Stomach (tissue), 9 donors: Measurements from ENCODE around the gene CACNA2D3. TPM values are rescaled to one million over a fixed set of nuclear protein-coding genes. Genes with fewer than 3 reads are reported as not detected.

Experiments
- DNase-seq, 2 donors: peaks; one replicate each; pipeline versions ENCODE4 v3.0.0 to v3.0.0-alpha.2; 2013 to 2019
- H3K27ac ChIP-seq, 5 donors: fragments of 200-600 bp in 4 of 5; sonication (generic) in 4 of 5; one replicate each; pipeline ENCODE4 v1.5.1; 2013 to 2019; ENCODE audit warnings: mild to moderate bottlenecking in 1 of 5, moderate library complexity in 1 of 5
- H3K27me3 ChIP-seq, 3 donors: fragments of 200-600 bp; sonication (generic); one replicate each; pipeline ENCODE4 v1.5.1; 2017 to 2019; ENCODE audit warnings: mixed run types in 1 of 3
- H3K36me3 ChIP-seq, 4 donors: fragments of 200-600 bp; sonication (generic); 1 replicate in 3 of 4; 2 replicates in 1 of 4; pipeline ENCODE4 v1.5.1; 2016 to 2019
- H3K4me1 ChIP-seq, 4 donors: fragments of 200-600 bp; sonication (generic); one replicate each; pipeline ENCODE4 v1.5.1; 2016 to 2019
- H3K4me3 ChIP-seq, 4 donors: fragments of 200-600 bp; sonication (generic) in 3 of 4; one replicate each; pipeline ENCODE4 v1.5.1; 2016 to 2019; ENCODE audit warnings: mild to moderate bottlenecking in 1 of 4
- H3K9me3 ChIP-seq, 4 donors: fragments of 200-600 bp; sonication (generic); one replicate each; pipeline ENCODE4 v1.5.1; 2016 to 2019
- CTCF ChIP-seq, 7 experiments: fragments of 450-650 bp in 4 of 7; fragments of 200-600 bp in 3 of 7; sonication (generic) in 3 of 7; IDR thresholded peaks; one replicate each; pipeline ENCODE4 v1.5.1; 2016 to 2019; ENCODE audit warnings: antibody characterized with exemption in 7 of 7, control low read depth in 2 of 7, mild to moderate bottlenecking in 1 of 7
- EP300 ChIP-seq: sonication (generic); formaldehyde crosslinking; IDR thresholded peaks from one replicate; pipeline ENCODE4 v1.6.1; 2017; ENCODE audit warnings: antibody characterized with exemption
- POLR2A ChIP-seq, 4 donors: fragments of 450-650 bp; IDR thresholded peaks; one replicate each; pipeline ENCODE4 v1.6.1; 2016; ENCODE audit warnings: antibody characterized with exemption in 4 of 4, control low read depth in 2 of 4, mild to moderate bottlenecking in 1 of 4, moderate library complexity in 1 of 4
- POLR2AphosphoS5 ChIP-seq, 3 donors: sonication (generic); formaldehyde crosslinking; IDR thresholded peaks; one replicate each; pipeline ENCODE4 v1.6.1; 2016; ENCODE audit warnings: antibody characterized with exemption in 3 of 3
- WGBS, 5 donors: extraction: QIAGEN DNeasy Blood & Tissue Kit in 3 of 5; methylation state at CpG; one replicate each; pipeline versions ENCODE4 v1.1.5 to v1.1.7; 2013 to 2018; 5-methylcytosine and 5-hydroxymethylcytosine counted together
- intact Hi-C: fragments of 100-400 bp; cut with DNase I; formaldehyde crosslinking; loops from one replicate; pipeline ENCODE4 v1.15.1; 2023; ENCODE audit warnings: low total_unique reads
- polyA plus RNA-seq, 3 donors: library from polyadenylated mRNA; stranded (reverse); fragments of 200-250 nt; gene quantifications; one replicate each; pipeline ENCODE4 v1.2.3, GENCODE V29; 2013
- total RNA-seq, 5 donors: library from RNA; depleted of rRNA; stranded (reverse); fragments of >200 nt; gene quantifications; one replicate each; pipeline versions ENCODE4 v1.1.0 to v1.2.3, GENCODE V29; 2014 to 2016
- donor health status: healthy with polysubstance abuse.
- donor health status: Bipolar disorder and iron deficiency.
- donor health status: healthy.

Gene CACNA2D3
- total and polyA plus RNA-seq, 8 donors = 0.56 to 54.0 (median 2.9) TPM; not detected in 1

DNA sequence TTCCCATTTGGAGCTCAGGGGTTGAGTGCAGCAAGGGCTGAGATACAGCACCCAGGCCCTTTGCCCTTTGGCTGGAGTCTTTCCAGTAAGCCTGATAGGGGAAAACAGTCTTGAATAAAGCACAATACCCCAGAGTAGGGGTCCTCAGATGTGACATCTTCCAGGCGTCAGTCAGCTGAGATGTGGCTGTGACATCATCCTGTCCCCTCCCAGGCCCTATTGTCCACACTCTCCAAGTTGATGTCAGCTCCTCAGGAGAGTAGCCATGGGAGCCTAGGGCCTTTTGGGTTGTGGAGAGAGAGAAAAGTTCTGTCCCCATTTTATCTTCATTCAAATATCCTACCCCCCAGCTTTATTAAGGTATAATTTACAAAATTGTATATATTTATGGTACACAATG is 92.5 kb downstream of the CACNA2D3 start:
- TF ChIP-seq POLR2AphosphoS5 (IDR thresholded peaks at IDR 0.05) (no peak), CTCF (IDR thresholded peaks at IDR 0.05) (no peak), POLR2A (IDR thresholded peaks at IDR 0.05) (no peak), EP300 (no peak)
- DNase-seq = no peak
- Histone ChIP-seq H3K36me3 (no peaks in the 10 kb centered on the region), H3K9me3 (no peaks in the 10 kb centered on the region), H3K4me1 (peaks cover 0 to 13% (median 2%) of the 10 kb centered on the region in 4 donors), H3K4me3 (no peak overlapping the region), H3K27me3 (no peaks in the 10 kb centered on the region), H3K27ac (no peak overlapping the region)
- WGBS, 5 donors = 78 to 95% (median 87%) methylated on average over 1 of the region's 1 CpG
- intact Hi-C loops = no loop called here

GRCh38 chr3:54215521-54215920 is 93.2 kb downstream of the CACNA2D3 start:
- H3K4me3 ChIP-seq = no peak overlapping the region
- H3K36me3 ChIP-seq = no peaks in the 10 kb centered on the region
- 67 to 81% (median 72%) methylated on average over 5 of the region's 5 CpGs for WGBS, 5 donors
- intact Hi-C loops = no loop called here
- H3K27me3 ChIP-seq = no peaks in the 10 kb centered on the region
- no peaks in the 10 kb centered on the region for H3K9me3 ChIP-seq
- no peak overlapping the region for H3K27ac ChIP-seq
- no peak for DNase-seq
- peaks cover 0 to 13% (median 2%) of the 10 kb centered on the region in 4 donors for H3K4me1 ChIP-seq
- TF ChIP-seq POLR2AphosphoS5 (IDR thresholded peaks at IDR 0.05) (no peak), EP300 (no peak), POLR2A (IDR thresholded peaks at IDR 0.05) (no peak), CTCF (IDR thresholded peaks at IDR 0.05) (no peak)

DNA sequence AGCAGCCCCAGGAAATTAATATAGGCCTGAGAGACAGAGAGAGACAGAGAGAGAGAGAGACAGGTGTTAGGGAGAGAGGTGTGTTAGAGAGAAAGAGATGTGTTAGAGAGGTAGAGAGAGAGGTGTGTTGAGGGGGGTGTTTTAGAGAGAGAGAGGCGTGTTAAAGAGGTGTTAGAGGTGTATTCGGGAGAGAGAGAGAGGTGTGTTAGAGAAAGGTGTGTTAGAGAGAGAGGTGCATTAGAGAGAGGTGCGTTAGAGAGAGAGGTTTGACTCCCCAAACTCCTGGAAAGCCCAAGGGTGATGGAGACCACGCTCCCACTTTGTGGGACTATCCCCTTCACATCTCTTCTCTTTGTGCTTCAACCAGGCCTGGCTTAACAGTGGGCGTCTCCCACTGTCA is 95.5 kb downstream of the CACNA2D3 start:
- H3K36me3 ChIP-seq = no peaks in the 10 kb centered on the region
- 64 to 79% (median 68%) methylated on average over 5 of the region's 5 CpGs for WGBS, 5 donors
- no peak overlapping the region for H3K27ac ChIP-seq
- TF ChIP-seq POLR2A (IDR thresholded peaks at IDR 0.05) (no peak), POLR2AphosphoS5 (IDR thresholded peaks at IDR 0.05) (no peak), EP300 (no peak), CTCF (IDR thresholded peaks at IDR 0.05) (no peak)
- DNase-seq = no peak
- no peaks in the 10 kb centered on the region for H3K4me1 ChIP-seq
- H3K27me3 ChIP-seq = no peaks in the 10 kb centered on the region
- H3K4me3 ChIP-seq = no peak overlapping the region
- intact Hi-C loops = no loop called here
- no peaks in the 10 kb centered on the region for H3K9me3 ChIP-seq

- Histone ChIP-seq H3K4me3 (no peak overlapping the region), H3K27ac (no peak overlapping the region), H3K4me1 (no peaks in the 10 kb centered on the region), H3K36me3 (no peaks in the 10 kb centered on the region), H3K27me3 (no peaks in the 10 kb centered on the region), H3K9me3 (no peaks in the 10 kb centered on the region)
- intact Hi-C loops = no loop called here
- no peak for DNase-seq
- TF ChIP-seq POLR2AphosphoS5 (IDR thresholded peaks at IDR 0.05) (no peak), EP300 (no peak), POLR2A (IDR thresholded peaks at IDR 0.05) (no peak), CTCF (IDR thresholded peaks at IDR 0.05) (no peak)
These were observed 100.0 kb downstream of the CACNA2D3 start for GRCh38 chr3:54222316-54222715.
